GM12801 (cell line): ENCODE data around the gene RBM20.

Experiments
- CTCF ChIP-seq: IDR thresholded peaks from one replicate; pipeline ENCODE4 v1.5.1; 2011; ENCODE audit warnings: control low read depth; ENCODE audit not compliant: insufficient read length; ENCODE audit errors: extremely low read depth

Gene RBM20

GRCh38 chr10:110828525-110828924 is 184.4 kb downstream of the RBM20 start:
- TF ChIP-seq CTCF, result no peak

GRCh38 chr10:110829721-110830410 is 185.7 kb downstream of the RBM20 start:
- no peak for TF ChIP-seq CTCF

- TF ChIP-seq CTCF, result no peak
These were observed 189.3 kb downstream of the RBM20 start for GRCh38 chr10:110833234-110833940.

- no peak for TF ChIP-seq CTCF
These were observed 189.9 kb downstream of the RBM20 start for GRCh38 chr10:110833941-110834628.

- no peak for TF ChIP-seq CTCF
These were observed 190.6 kb downstream of the RBM20 start for GRCh38 chr10:110834629-110835301.

- no peak for TF ChIP-seq CTCF
These were observed 191.7 kb downstream of the RBM20 start for GRCh38 chr10:110835841-110836240.

- no peak for TF ChIP-seq CTCF
These were observed 192.6 kb downstream of the RBM20 start for GRCh38 chr10:110836706-110837105.
